NCI-H748 treated with DMSO at 0.1 percent for 48 hours (cell line): ENCODE data around the gene GPR89A.
"Not testable (repeated sequence)": the region's sequence is repeated elsewhere in the genome, so short reads cannot be mapped to it uniquely, and the experiment has no call there.

Experiments used
- DNase-seq: peaks from one replicate; lab custom pipeline; 2025; lab: John Stamatoyannopoulos, UW

GPR89A gene

DNA sequence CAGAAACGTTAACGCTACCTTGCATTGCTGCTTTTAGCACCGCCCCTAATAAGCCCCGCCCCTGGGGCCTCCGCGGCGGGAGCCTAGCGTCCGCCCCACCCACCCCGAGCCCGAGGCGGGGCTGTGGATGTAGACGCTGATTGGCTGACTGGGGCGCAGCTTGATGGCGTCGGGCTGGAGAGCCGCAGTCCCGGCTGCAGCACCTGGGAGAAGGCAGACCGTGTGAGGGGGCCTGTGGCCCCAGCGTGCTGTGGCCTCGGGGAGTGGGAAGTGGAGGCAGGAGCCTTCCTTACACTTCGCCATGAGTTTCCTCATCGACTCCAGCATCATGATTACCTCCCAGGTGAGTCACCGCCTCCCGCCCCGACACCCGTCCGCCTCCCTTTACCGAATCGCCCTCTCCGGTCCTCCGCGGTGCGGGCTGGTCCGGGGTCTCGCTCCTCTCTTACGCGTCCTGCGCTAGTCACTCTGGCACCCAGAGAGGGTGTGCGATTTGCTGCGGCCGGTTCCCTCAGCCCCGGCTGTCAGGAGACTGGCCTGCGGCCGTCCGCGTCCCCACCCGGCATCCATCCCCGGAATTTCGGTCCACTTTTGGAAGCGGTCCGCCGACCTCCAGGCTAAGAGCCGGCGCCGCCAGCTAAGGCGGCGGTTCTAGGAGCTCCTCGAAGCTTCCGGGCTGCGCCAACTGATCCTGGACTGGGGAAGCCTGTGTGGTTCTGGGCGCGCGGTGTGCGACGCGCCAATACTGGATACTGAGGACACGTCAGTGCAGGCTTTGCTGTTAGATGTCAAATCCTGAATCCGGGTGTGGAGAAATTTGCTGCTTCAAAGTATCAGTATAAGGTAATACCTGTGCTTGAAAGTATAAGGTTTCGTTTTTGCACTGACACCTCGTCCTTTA is at the start of gene GPR89A:
Gene GPR89A (plus strand): TSS at position 156 of the 901 bp plus-strand sequence. CDS start 146 bp downstream, at position 302.
- peak; percentile 81 for DNase-seq

DNA sequence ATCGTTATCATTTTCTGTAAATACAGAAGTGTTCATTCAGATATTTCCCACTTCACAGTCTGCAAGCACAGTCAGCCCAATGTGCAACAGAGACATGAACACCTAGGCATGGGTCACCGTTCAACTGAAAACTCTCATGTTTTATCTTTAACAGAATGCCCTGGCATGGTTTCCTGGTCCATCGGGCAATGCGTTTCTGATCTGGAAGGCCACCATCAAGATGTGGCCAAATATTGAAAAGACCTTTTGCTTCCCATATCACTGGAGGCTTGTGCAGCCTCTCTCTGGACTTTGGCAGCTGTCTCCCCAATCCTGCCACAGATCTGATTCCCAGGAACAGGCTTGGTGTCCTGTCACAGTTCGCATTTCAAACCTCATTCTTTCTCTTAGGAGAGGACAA is 21.0 kb upstream of the GPR89A start:
- DNase-seq = not testable (repeated sequence)

DNA sequence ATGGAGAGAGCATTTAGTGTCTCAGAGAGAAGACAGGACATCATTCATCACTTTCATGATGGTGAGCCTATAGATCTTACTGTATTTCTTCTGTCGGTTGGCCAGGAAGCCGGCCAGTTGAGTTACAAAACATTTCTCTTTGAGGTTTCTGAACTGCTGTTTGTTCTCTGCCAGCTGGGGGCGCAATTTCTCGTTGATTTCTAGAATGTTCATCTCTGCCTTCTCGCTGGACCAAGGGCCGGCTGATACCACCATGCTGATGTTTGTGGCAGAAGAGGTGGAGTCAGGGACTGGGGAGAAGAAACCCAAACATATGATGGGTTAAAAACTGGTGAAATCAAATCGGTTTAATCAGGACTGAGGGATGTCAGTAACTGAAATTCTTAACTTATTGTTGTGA is 17.0 kb upstream of the GPR89A start:
- not testable (repeated sequence) for DNase-seq

- not testable (repeated sequence) for DNase-seq
Measured at GRCh38 chr1:145592347-145592746, 15.4 kb upstream of the GPR89A start.

GRCh38 chr1:145595421-145595820 is 12.4 kb upstream of the GPR89A start:
- not testable (repeated sequence) for DNase-seq

DNA sequence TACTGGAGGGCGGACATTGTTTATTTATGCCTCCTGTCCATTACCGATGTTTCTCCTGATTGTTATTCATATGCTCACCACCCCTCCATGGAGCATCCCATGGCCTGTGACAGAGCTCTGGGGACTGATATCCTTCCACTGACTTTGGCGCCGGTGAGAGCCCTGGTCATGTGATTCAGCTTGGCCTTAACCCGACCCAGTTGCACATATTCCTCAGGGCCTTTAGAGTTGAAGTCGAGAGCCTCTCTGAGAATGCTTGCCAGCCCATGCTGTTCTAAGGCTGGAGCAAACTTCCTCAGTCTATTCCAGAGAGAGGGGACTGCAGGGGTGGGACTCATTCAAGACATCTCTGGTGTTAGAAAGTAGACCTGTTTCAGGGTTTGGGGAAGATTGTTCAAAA is 11.6 kb upstream of the GPR89A start:
- not testable (repeated sequence) for DNase-seq

GRCh38 chr1:145599426-145599825 is 8.4 kb upstream of the GPR89A start:
- not testable (repeated sequence) for DNase-seq

DNA sequence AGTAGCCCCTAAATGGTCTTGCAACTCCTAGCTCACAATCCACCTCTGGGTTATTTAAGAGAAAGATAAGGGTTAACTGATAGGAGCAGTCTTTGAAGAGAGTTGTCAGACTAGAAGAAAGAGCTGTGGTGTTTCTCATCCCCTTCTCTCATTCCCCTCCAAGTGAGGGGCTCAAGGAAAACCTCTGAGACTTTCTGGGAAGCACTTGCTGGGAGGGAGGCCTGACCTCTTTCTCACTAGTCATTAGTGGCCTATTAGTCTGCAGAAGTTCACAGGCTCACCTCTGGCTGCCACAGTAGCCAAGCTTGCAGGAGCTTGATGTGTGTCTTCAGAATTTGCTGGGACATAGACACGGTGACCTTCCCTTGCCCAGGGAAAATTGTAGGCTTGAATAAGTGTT is 6.2 kb upstream of the GPR89A start:
- no peak for DNase-seq

- not testable (repeated sequence) for DNase-seq
Measured at GRCh38 chr1:145606840-145607239, 948 bp upstream of the GPR89A start.

- DNase-seq = not testable (repeated sequence)
Measured at GRCh38 chr1:145607289-145607688, 499 bp upstream of the GPR89A start.

- DNase-seq = not testable (repeated sequence)
Measured at GRCh38 chr1:145610744-145611143, 3.0 kb downstream of the GPR89A start.

DNA sequence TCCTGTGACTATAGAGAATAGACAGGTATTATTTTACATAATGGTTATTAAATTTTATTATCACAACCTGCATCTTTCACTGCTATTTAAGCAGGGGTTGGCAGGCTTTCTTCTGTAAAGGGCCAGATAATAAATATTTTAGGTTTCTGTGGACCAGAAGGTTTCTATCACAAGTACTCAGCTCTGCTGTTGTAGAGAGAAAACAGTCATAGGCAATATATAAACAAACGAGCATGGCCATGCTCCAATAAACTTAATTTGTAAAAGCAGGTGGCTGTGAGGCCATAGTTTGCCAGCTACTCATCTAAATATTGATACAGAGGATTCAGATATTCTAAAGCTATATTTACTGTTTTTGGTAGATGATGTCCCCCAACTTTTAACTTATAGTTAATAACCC is 12.3 kb downstream of the GPR89A start:
- DNase-seq = not testable (repeated sequence)

DNA sequence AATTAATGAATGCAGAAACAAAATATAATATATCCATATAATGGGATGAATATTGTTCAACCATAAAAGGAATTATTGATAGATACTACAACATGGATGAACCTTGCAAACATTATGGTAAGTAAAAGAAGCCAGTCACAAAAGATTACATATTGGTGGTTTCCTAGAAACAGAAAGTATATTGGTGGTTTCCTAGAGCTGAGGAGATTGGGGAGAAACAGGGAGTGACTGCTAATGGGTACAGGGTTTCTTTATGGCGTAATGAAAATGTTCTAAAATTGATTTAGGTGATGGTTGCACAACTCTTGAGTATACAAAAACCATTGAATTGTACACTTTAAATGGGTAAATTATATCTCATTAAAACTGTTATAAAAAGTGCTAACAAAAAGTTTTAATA is 14.4 kb downstream of the GPR89A start:
- DNase-seq = not testable (repeated sequence)

GRCh38 chr1:145636237-145636636 is 28.4 kb downstream of the GPR89A start:
- not testable (repeated sequence) for DNase-seq

DNA sequence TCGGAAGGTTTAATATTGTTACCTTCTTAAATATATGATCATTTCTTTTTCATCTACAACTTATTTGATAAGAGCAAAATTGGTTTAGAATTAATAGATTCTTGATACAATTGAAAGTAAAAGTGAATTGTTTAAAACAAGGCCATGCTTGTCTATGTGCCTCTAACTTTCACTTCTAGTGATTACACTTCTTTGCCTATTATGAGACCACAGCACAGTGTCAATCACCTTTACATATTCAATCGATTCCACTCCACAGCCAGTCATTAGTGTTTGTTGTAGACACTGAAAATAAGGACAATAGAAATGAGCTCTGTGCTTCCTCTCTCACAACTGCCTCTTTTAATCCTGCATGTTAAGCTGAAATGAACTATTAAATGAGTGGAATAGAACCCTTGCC is 34.1 kb downstream of the GPR89A start:
- not testable (repeated sequence) for DNase-seq

- DNase-seq = not testable (repeated sequence)
Measured at GRCh38 chr1:145643990-145644389, 36.2 kb downstream of the GPR89A start.

- DNase-seq = not testable (repeated sequence)
Measured at GRCh38 chr1:145656245-145656943, 48.6 kb downstream of the GPR89A start.

GRCh38 chr1:145662502-145662901 is 54.7 kb downstream of the GPR89A start:
- DNase-seq = peak; percentile 26

DNA sequence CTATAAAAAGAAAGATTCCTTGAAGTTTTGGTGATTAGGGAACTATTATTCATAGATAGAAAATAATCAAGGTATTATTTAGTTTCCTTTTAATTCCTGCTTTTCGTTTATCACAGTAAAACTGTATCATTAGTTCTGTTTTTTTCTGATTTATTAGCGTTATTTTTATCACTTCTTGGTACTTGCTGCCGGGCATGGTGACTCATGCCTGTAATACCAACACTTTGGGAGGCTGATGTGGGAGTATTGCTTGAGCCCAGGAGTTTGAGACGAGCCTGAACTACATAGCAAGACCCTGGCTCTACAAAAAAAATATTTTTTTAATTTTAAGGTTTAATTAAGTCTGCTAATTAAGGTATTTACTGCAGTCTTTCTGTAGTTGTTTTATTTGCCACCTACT is 57.2 kb downstream of the GPR89A start:
- DNase-seq = not testable (repeated sequence)

GRCh38 chr1:145670995-145671745 is 63.4 kb downstream of the GPR89A start:
- DNase-seq = not testable (repeated sequence)

GRCh38 chr1:145673217-145673616 is 65.4 kb downstream of the GPR89A start:
- DNase-seq = not testable (repeated sequence)

- not testable (repeated sequence) for DNase-seq
Measured at GRCh38 chr1:145684858-145685257, 77.1 kb downstream of the GPR89A start.
